Mesothelial cell of epicardium (in vitro differentiated cells): Measurements from ENCODE around the gene TDRD9. TPM values are rescaled to one million over a fixed set of nuclear protein-coding genes. Genes with fewer than 3 reads are reported as not detected.

Experiments
- DNase-seq, 2 experiments: peaks; one replicate each; pipeline ENCODE4 v3.0.0; 2021; ENCODE audit warnings: low spot score in 2 of 2; ENCODE audit not compliant: unreplicated experiment in 2 of 2
- H3K27ac Mint-ChIP-seq: 2 replicates; pipeline ENCODE4 v1.8.0; 2021; ENCODE audit warnings: mixed read lengths
- H3K27me3 Mint-ChIP-seq: 2 replicates; pipeline ENCODE4 v1.8.0; 2021; ENCODE audit warnings: low read depth, mixed read lengths
- H3K36me3 Mint-ChIP-seq: 2 replicates; pipeline ENCODE4 v1.8.0; 2021; ENCODE audit warnings: mixed read lengths
- H3K4me1 Mint-ChIP-seq: 2 replicates; pipeline ENCODE4 v1.8.0; 2021; ENCODE audit warnings: mixed read lengths
- H3K4me3 Mint-ChIP-seq: 2 replicates; pipeline ENCODE4 v1.8.0; 2021; ENCODE audit warnings: mild to moderate bottlenecking, moderate library complexity, mixed read lengths
- H3K9me3 Mint-ChIP-seq: 2 replicates; pipeline ENCODE4 v1.8.0; 2021; ENCODE audit warnings: mixed read lengths
- CTCF ChIP-seq: fragments of 200-600 bp; sonication (generic); IDR thresholded peaks from one replicate; pipeline ENCODE4 v1.5.0; 2021; ENCODE audit warnings: antibody characterized with exemption; ENCODE audit not compliant: unreplicated experiment
- total RNA-seq: library from RNA; stranded (reverse); gene quantifications from 3 replicates; pipeline ENCODE4 v1.2.1, GENCODE V29; 2021

The TDRD9 gene
- total RNA-seq: not detected in 3 replicates

GRCh38 chr14:103928011-103928890, at the start of gene TDRD9:
TSS of gene TDRD9 (plus strand) at chr14:103928456. CDS start at chr14:103928510, 54 bp downstream.
- H3K4me3 Mint-ChIP-seq: no peak within 1 kb of the TSS
- no peak within 1 kb of the TSS for H3K27ac Mint-ChIP-seq
- no peaks in the 10 kb centered on the region for H3K9me3 Mint-ChIP-seq
- no peak for DNase-seq
- peaks cover 14% of the 10 kb centered on the region for H3K4me1 Mint-ChIP-seq
- H3K36me3 Mint-ChIP-seq: no peaks in the 10 kb centered on the region
- no peak for TF ChIP-seq CTCF
- H3K27me3 Mint-ChIP-seq: peaks cover 14% of the 10 kb centered on the region

GRCh38 chr14:103879118-103879569, 49.1 kb upstream of the TDRD9 start:
- no peak overlapping the region for H3K27ac Mint-ChIP-seq
- no peak overlapping the region for H3K4me3 Mint-ChIP-seq
- H3K9me3 Mint-ChIP-seq: no peaks in the 10 kb centered on the region
- no peak for DNase-seq
- no peak for TF ChIP-seq CTCF
- H3K4me1 Mint-ChIP-seq: peaks cover 9% of the 10 kb centered on the region
- H3K27me3 Mint-ChIP-seq: no peaks in the 10 kb centered on the region
- H3K36me3 Mint-ChIP-seq: no peaks in the 10 kb centered on the region

- no peak for DNase-seq
- Mint-ChIP-seq H3K9me3 (no peaks in the 10 kb centered on the region), H3K4me3 (no peak overlapping the region), H3K27ac (no peak overlapping the region), H3K36me3 (no peaks in the 10 kb centered on the region), H3K27me3 (no peaks in the 10 kb centered on the region), H3K4me1 (peaks cover 9% of the 10 kb centered on the region)
- TF ChIP-seq CTCF: no peak
These were observed 48.5 kb upstream of the TDRD9 start for GRCh38 chr14:103879570-103880347.

GRCh38 chr14:103880348-103881267, 47.6 kb upstream of the TDRD9 start:
- TF ChIP-seq CTCF: no peak
- Mint-ChIP-seq H3K27ac (no peak overlapping the region), H3K4me1 (peaks cover 9% of the 10 kb centered on the region), H3K36me3 (no peaks in the 10 kb centered on the region), H3K9me3 (no peaks in the 10 kb centered on the region), H3K27me3 (no peaks in the 10 kb centered on the region), H3K4me3 (no peak overlapping the region)
- DNase-seq: no peak
